ENCODE results near the gene IFNB1.

IFNB1 gene

DNA sequence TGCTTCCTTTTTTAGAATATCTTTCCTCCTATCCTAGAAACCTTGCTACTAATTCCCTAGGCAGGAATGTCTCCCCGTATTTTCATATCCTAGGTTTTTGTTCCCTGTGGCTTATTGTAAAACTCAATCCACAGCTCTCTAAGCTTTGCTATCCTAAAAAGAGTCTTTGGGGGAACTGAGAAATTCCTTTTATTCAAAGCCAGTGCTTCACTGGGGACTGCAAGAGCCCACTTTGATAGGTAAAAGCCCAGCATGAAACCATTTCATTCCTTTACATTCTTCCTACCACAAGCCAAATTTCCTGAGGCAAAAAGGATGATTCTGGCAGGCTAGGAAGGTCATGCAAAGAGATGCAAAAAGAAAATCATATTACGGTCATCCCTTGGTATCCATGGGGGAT, 40.5 kb downstream of the IFNB1 start:
- Mint-ChIP-seq H3K4me3 (no peak overlapping the region), H3K36me3 (ENCODE audit: low read depth) (no peaks in the 10 kb centered on the region), H3K4me1 (ENCODE audit: low read depth) (peaks cover 14% of the 10 kb centered on the region), H3K27ac (no peak overlapping the region), H3K27me3 (no peaks in the 10 kb centered on the region), H3K9me3 (no peaks in the 10 kb centered on the region)

DNA sequence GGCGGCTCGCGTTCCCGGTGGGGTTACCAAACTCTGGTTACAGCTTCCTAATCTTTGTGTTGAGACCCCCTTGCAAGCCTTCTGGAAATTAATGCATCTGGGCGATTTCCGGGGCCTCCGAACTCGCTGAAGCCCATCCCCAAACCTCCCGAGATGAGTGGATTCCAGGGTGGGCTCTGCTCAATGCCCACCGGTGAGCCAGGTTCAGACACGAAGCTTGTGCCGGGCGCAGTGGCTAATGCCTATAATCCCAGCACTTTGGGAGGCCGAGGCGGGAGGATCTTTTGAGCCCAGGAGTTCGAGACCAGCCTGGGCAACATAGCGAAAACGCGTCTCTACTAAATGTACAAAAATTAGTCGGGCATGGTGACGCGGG, 45.9 kb downstream of the IFNB1 start:
- peak overlapping the region; percentile 70 for H3K27ac Mint-ChIP-seq
- H3K4me3 Mint-ChIP-seq = peak overlapping the region; percentile 67
- H3K4me1 Mint-ChIP-seq (ENCODE audit: low read depth) = peaks cover 18% of the 10 kb centered on the region
- H3K9me3 Mint-ChIP-seq = no peaks in the 10 kb centered on the region
- H3K36me3 Mint-ChIP-seq (ENCODE audit: low read depth) = no peaks in the 10 kb centered on the region
- no peaks in the 10 kb centered on the region for H3K27me3 Mint-ChIP-seq

DNA sequence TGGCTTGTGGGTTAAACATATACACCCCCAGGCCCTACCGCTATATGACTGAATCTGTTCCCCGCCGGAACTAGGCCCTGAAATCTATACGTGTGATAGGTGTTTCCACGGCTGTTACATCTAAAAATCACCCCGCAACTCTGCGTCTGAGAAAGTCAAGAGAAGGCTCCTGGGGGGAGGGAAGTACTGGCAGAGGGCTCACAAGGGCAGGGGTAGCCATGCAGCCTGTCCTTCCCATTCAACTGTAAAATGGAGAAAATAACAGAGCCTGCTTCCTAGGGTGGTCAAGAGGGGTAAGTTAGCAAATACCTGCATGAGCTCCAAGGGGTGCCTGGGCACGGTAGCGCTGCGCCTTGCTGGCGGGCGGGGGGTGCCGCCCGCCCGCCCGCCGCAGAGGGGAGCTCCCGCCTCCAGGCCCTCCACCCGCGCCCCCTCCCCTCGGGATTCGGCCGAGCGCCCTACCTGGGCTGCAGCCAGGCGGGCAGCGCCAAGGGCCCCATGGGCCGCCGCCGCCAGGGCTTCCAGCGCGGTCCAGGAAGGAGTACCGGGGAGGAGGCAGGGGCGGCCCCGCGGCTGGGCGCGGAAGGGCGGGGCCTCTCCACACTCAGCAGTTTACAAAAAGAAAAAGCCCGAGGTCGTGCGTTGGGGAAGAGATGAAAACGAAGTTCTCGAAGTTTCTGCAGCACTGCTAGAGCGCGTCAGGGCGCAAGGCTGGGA, 46.5 kb downstream of the IFNB1 start, which contains the start of gene HACD4:
Gene HACD4, minus strand, starts transcription at position 550 of the 717 bp plus-strand sequence. Its CDS starts 50 bp downstream, at position 500.
- peaks cover 18% of the 10 kb centered on the region for H3K4me1 Mint-ChIP-seq (ENCODE audit: low read depth)
- no peaks in the 10 kb centered on the region for H3K9me3 Mint-ChIP-seq
- peak within 1 kb of the TSS; percentile 69 for H3K4me3 Mint-ChIP-seq
- no peaks in the 10 kb centered on the region for H3K27me3 Mint-ChIP-seq
- H3K36me3 Mint-ChIP-seq (ENCODE audit: low read depth) = peaks cover under 1% of the 10 kb centered on the region
- H3K27ac Mint-ChIP-seq = peak within 1 kb of the TSS; percentile 70

DNA sequence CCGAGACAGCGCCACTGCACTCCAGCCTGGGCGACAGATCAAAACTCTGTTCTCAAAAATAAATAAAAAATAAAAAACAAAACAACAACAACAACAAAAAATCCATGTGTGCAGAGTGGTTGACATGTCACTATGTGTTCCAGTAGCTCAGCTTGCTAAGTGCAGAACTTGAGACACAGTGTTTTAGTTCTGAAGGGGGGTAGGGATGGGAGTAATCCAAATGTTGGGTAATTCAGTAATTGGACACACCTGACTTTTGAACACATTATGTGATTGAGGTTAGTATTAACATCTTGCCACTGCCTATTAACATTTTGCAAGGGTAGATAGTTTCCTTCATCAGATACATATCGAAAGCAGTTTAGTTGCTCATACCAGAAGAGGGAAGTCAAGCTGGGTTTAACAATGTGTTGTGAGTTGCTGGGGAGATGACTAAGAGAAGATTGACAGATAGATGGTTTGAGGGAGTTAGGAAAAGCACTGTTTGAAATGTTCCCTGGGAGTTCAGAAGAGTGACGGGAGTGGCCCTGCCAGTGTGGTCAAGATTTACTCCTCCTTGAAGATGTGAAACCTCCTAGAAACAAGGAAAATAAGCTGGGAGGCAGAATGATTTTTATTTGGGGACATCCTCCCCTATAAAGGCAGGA, 47.2 kb downstream of the IFNB1 start:
- Mint-ChIP-seq H3K36me3 (ENCODE audit: low read depth) (peaks cover 6% of the 10 kb centered on the region), H3K9me3 (no peaks in the 10 kb centered on the region), H3K4me1 (ENCODE audit: low read depth) (peaks cover 18% of the 10 kb centered on the region)

DNA sequence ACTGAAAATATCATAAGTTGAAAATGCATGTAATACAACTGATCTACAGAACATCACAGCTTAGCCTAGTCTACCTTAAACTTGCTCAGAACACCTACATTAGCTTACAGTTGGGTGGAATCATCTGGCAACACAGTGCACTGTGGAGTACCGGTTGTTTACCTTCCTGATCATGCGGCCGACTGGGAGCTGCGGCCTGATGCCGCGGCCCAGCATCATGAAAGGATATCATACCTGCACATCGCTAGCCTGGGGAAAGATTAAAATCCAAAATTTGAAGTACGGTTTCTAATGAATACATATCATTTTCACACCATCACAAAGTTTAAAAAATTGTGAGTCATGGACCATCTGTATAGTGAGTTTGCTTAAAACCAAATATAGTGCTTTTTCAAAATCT, 48.1 kb downstream of the IFNB1 start:
- Mint-ChIP-seq H3K9me3 (no peaks in the 10 kb centered on the region), H3K27ac (no peak overlapping the region), H3K4me1 (ENCODE audit: low read depth) (peaks cover 18% of the 10 kb centered on the region), H3K36me3 (ENCODE audit: low read depth) (peaks cover 6% of the 10 kb centered on the region), H3K4me3 (no peak overlapping the region), H3K27me3 (no peaks in the 10 kb centered on the region)

More for the DNA sequence above, 47.2 kb downstream of the IFNB1 start:
- Mint-ChIP-seq H3K27me3 (no peaks in the 10 kb centered on the region), H3K4me3 (no peak overlapping the region), H3K27ac (no peak overlapping the region)

DNA sequence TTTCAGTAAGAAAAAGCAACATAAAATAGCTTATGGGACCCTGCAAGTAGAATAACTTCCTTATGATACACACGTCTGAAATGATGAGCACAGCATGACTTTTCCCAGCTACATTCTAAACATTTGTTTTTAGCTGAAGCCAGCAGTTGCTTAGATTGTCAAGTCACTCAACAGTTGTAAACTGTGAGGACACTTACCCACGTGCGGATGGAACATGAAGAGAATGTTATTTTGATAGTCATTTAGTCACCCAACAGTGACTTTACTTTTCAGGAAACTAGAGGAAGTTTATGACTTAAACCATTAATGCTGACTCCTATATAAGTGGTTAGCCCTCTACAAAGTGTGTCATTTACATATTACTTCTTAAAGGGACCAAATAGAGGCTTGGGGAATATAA, 49.3 kb downstream of the IFNB1 start:
- H3K4me1 Mint-ChIP-seq (ENCODE audit: low read depth) = peaks cover 18% of the 10 kb centered on the region
- no peak overlapping the region for H3K27ac Mint-ChIP-seq
- no peaks in the 10 kb centered on the region for H3K9me3 Mint-ChIP-seq
- H3K36me3 Mint-ChIP-seq (ENCODE audit: low read depth) = peaks cover 12% of the 10 kb centered on the region
- H3K27me3 Mint-ChIP-seq = no peaks in the 10 kb centered on the region
- no peak overlapping the region for H3K4me3 Mint-ChIP-seq

DNA sequence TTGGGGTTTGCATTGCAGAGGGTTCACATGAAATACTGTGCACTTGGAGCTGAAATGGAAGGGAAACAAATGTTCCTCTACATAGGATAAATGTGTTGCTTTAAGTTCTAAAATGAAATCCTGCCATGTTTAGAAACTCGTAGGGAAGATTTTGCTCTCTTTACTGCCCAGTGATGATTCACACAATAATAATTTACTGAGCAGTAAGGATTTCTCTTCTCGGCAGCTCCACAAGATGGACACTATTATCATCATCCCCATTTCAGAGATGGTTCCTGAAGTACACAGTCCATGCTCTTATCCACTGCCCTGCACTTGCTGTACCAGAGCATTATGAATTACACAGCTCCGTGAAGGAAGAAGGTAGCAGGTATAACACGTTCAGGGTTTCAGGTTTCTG, 50.4 kb downstream of the IFNB1 start:
- peaks cover 18% of the 10 kb centered on the region for H3K36me3 Mint-ChIP-seq (ENCODE audit: low read depth)
- H3K9me3 Mint-ChIP-seq = no peaks in the 10 kb centered on the region
- H3K27me3 Mint-ChIP-seq = no peaks in the 10 kb centered on the region
- H3K4me1 Mint-ChIP-seq (ENCODE audit: low read depth) = peaks cover 11% of the 10 kb centered on the region
- no peak overlapping the region for H3K4me3 Mint-ChIP-seq
- H3K27ac Mint-ChIP-seq = no peak overlapping the region

Measured in stimulated activated naive CD8-positive, alpha-beta T cell treated with anti-CD3 and anti-CD28 coated beads, Interleukin-15, Interleukin-2, amounts not matched to agents 100 ng/mL and 50 ng/mL, for 24 hours (primary cell).